Activated naive CD4-positive, alpha-beta T cell (primary cell): ENCODE data around the gene STIL.
"Not testable (repeated sequence)": the region's sequence is repeated elsewhere in the genome, so short reads cannot be mapped to it uniquely, and the experiment has no call there.

ENCODE experiments used
- DNase-seq, 4 experiments: peaks; one replicate each; lab custom pipeline; 2025; lab: John Stamatoyannopoulos, UW

Gene STIL

DNA sequence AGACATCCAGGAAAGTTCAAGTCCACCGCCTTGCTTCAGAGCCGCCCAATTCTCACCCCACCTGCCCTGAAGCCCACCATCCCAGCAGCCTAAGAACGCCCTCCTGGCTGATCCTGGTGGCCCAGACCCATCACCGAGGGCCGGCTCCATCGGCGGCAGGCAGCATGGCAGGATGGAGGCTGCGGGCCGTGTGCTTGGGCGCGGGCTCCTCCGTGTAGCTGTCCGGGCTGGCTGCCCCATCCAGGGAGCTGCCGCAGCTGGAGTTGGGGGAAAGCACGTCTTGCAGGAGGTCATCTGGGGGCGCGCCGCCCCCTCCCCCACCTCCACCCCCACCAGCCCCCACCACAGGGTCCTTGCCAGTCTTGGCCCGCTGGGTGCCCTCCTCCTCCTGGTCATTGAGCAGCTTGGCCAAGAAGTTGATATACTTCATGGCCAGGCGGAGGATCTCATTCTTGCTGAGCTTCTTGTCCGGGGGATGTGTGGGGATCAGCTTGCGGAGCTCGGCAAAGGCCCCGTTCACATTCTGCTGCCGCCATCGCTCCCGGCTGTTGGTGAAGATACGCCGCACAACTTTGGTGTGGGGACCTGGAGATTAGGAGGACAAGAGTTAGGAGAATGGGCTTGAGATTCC, 94.2 kb downstream of the STIL start:
- no peak for DNase-seq

DNA sequence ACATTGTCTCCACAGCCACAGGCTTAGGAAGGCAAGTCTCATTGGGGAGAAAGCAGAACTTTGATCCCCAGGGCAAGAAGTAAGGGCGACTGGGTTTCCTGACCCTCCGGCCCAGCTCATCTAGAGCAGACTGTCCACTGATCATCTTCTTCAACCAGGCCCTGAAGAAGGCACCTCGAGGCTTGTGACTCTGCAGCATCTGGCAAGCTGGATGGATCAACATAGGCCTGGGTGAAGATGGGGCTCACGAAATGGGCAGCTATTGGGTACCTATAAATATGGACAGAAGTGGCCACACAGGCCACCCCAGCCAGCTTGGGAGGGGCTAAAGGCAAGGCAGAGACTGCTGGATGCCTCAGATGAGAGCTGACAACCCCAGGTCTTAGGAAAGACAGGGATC, 94.9 kb downstream of the STIL start:
- no peak for DNase-seq

GRCh38 chr1:47216278-47217059, 97.5 kb downstream of the STIL start:
- no peak for DNase-seq

- DNase-seq, result no peak
Measured at GRCh38 chr1:47215713-47216112, 98.2 kb downstream of the STIL start.

DNA sequence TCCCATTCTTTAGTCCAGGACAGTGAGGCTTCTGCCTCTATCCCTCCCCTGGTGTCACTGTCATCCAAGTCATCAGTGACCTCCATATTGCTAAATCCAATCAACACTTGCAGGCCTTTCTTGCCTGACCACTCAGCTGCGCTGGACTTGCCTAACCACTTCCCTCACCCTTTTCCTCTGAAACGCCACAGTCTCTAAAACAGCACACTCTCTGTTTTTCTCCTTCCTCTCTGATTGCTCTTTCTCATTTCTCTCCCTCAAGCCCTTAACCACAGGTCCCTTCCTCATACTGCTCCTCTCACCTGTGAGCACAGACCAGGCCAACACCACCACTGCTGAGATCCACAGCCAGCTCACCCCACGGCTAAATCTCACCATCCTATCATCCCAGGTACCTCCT, 99.4 kb downstream of the STIL start:
- no peak for DNase-seq

- no peak for DNase-seq
Measured at GRCh38 chr1:47213230-47213963, 100.5 kb downstream of the STIL start.

DNA sequence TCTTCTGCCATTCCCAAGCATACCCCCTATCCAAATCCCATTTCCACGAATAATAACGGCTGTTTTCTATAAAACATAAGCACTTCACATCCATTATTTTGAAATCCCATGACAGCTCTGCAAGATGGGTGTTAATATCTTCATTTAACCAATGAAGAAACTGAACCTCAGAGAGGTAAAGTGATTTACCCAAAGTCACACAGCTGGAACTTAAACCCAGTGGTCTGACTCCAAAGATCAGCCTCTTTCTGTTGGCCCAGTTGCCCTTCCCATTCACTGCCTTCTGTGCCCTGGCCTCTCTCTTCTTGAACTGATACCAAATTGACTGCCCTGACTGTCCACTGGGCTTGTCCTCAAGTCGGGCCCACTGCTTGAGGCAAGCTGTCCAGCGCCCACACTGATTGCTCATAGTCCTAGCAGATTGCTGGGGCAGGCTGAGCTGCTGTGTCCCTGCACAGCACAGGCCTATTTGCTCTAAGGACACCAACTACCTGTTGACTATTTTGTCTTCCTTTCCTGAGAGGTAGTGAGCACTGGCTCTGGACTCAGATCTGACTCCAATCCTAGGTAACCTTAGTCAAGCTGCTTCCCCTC, 101.2 kb downstream of the STIL start:
- no peak for DNase-seq

DNA sequence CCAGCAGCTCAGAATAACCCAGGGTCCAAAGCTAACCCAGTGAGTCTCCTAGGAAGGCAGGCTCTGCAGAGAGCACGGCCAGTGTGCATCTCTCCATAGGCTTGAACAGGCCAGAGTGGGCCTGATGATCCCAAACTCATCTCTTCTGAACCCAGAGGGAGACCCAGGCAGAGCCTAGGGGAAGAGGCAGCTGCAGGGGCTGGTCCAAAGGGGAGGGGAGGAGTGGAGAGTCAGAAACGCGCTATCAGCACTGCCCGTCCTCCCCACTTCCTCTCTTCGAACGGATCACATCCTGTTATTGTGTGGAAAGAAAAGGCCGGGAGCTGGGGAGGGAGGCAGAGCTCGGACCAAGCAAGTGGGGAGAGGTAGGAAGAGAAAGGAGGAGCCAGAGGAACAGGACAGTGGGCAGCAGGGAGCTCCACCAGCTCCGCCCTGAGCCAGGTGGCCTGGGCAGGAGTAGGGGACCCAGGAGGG, 102.1 kb downstream of the STIL start:
- DNase-seq, result no peak

DNA sequence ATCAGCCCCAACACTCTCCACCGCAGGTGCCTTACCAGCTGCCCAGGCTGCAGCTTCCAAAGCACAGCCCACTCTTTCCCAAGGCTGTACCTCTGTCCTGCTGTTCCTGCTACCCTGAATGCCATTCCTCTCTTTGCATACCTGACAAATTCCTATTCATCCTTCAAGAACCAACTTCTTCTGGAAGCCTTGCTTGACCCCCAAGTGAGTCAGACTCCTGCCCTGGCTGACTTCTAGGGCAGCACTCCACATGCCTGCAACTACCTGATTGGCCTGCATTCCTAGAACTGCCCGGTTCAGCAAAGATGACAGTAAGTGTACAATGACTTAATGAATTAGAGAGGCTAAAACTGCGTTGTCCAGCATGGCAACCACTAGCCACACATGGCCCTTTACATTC, 103.3 kb downstream of the STIL start:
- DNase-seq, result no peak

GRCh38 chr1:47209725-47210325, 104.1 kb downstream of the STIL start:
- no peak for DNase-seq

DNA sequence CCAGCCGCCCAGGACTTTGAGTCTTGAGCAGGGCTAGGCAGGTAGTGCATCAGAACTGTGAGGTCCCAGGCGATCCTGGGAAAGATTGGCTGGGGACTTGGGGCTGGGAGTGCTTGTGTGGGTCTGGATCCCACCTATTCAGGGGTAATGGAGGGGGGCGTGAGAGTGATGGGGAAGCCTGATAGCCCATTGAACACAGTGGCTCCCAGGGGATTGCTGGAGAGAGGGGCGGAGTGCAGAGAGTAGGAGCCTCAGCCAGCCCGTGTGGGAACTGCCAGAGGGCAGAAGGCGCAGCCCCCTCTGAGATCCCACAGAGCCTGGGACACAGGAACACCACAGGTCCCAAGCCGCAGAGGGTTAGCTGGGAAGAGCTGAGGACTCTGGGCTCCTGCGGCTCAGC, 104.9 kb downstream of the STIL start:
- no peak for DNase-seq

DNA sequence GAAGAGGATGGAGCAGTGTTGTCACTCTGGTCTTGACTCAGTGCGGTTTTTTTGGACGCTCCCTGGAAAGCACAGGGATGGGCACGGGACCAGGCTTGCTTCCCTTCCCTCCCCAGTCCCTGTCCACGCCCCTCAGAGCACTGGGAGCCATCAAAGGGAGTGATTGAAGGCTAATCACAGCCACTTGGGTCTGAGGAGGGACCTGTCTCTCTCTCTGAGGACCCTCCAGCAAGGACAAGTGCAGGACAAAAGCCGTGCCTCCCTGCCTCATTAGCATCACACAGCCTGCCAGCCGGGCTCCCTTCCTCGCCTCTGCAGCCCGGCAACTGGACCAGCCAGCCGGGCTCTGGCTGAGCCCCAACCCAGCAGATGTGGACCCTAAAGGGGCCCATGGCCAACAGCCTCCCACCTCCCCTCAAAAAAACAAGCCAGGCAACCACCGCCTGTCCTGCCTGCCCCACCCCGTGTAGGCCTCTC, 105.5 kb downstream of the STIL start:
- no peak for DNase-seq

DNA sequence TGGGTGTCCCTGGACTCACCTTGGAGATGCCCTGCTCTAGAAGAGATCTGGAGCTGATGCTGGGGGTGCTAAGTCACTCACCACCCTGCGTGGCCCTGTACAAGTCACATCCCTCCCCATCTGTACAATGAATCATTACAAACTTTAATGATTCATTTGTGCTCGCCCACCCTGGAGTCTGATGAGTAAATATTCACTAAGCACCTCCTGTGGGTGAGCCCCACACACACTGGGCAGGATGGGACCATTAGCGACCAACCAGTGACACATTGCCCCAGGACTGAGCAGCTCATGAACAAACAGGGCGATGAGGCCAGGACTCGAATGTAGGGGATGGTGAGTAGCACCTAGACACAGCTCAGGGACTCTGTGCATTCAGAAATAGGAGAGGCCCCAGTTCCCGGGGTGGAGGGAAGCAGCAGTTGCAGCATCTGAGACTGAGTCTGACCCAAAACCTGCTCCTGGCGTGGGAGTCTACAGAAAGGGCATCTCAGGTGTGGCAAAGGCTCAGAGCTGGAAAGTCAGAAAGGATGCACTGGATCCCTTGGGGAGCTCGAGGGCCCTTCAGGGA, 106.1 kb downstream of the STIL start:
- DNase-seq, result no peak

- DNase-seq, result no peak
Measured at GRCh38 chr1:47205918-47206317, 108.0 kb downstream of the STIL start.

DNA sequence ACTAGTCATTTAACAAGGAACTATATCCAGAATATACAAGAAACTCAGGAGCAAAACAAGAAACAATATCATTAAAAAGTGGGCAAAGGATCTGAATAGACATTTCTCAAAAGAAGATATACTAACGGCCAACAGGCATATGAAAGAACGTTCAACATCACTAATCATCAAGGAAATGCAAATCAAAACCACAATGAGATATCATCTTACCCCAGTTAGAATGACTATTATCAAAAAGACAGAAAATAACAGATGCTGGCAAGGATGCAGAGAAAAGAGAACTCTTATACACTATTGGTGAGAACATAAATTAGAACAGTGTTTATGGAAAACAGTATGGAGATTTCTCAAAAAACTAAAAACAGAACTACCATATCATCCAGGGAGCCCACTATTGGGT, 110.4 kb downstream of the STIL start:
- not testable (repeated sequence) for DNase-seq

DNA sequence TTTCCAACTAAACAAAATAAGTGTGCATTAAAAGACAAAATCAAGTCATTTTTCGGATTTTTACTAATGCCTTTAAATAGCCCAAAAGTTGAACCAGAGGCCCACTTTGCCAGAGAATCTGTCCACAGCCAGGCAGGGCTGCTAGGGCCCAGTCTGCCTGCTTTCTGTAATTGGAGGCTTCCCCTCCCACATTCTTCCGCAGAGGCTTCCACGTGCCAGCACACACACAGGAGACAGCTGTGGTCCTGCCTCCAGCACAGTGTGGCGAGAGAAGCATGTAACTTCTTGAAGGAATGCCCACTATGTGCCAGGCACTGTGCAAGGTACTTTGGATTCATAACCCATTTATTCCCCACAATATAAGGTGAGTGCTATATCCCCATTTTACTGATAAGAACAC, 112.8 kb downstream of the STIL start:
- no peak for DNase-seq
